GM06990 (cell line): ENCODE measurements around the gene PLCL1.

Experiments
- DNase-seq: peaks from one replicate; pipeline ENCODE4 v3.0.0-alpha.2; 2011; ENCODE audit not compliant: insufficient read length; ENCODE audit errors: extremely low read depth
- H3K27me3 ChIP-seq: replicated peaks from 2 replicates; pipeline ENCODE4 v1.6.0; 2011; ENCODE audit warnings: low read length; ENCODE audit not compliant: control insufficient read depth, insufficient read depth
- H3K36me3 ChIP-seq: 2 replicates; pipeline ENCODE4 v1.5.1; 2011; ENCODE audit warnings: low read length; ENCODE audit not compliant: control insufficient read depth, insufficient read depth
- H3K4me3 ChIP-seq: replicated peaks from 2 replicates; pipeline ENCODE4 v1.5.1; 2011; ENCODE audit warnings: low read depth, mild to moderate bottlenecking, control low read depth, low read length
- TF ChIP-seq, protein P1 (sequence below): IDR thresholded peaks from 2 replicates; pipeline ENCODE4 v1.5.1; 2011; ENCODE audit warnings: low read length, control low read depth, mild to moderate bottlenecking, inconsistent platforms; ENCODE audit not compliant: insufficient read depth, poor library complexity, severe bottlenecking

The PLCL1 gene

GRCh38 chr2:197875763-197876162 is 71.4 kb downstream of the PLCL1 start:
- no peak for DNase-seq
- TF ChIP-seq, protein P1, sequence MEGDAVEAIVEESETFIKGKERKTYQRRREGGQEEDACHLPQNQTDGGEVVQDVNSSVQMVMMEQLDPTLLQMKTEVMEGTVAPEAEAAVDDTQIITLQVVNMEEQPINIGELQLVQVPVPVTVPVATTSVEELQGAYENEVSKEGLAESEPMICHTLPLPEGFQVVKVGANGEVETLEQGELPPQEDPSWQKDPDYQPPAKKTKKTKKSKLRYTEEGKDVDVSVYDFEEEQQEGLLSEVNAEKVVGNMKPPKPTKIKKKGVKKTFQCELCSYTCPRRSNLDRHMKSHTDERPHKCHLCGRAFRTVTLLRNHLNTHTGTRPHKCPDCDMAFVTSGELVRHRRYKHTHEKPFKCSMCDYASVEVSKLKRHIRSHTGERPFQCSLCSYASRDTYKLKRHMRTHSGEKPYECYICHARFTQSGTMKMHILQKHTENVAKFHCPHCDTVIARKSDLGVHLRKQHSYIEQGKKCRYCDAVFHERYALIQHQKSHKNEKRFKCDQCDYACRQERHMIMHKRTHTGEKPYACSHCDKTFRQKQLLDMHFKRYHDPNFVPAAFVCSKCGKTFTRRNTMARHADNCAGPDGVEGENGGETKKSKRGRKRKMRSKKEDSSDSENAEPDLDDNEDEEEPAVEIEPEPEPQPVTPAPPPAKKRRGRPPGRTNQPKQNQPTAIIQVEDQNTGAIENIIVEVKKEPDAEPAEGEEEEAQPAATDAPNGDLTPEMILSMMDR, result no peak
- no peaks in the 10 kb centered on the region for H3K27me3 ChIP-seq
- no peak overlapping the region for H3K4me3 ChIP-seq
- no peaks in the 10 kb centered on the region for H3K36me3 ChIP-seq

DNA sequence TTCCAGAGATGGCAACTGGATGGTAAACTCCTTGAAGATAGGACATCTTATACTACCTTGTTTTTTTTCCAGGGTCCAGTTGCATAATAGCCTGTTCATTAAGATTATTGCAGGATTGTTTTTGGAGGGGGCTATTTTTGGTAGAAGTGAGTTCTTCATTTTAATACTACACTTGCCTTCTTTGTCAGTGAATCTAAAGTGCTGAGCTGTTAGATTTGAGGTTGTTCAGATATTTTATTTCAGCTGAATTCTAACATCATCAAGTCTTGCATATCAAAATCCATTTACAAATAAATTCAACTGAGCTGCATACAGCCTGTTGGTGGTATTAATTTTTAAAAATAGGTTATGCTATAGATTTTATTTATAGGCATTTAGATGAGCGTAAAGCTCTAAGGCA is 72.1 kb downstream of the PLCL1 start:
- no peaks in the 10 kb centered on the region for H3K27me3 ChIP-seq
- TF ChIP-seq, protein P1, result no peak
- no peak for DNase-seq
- no peaks in the 10 kb centered on the region for H3K36me3 ChIP-seq
- H3K4me3 ChIP-seq, result no peak overlapping the region

GRCh38 chr2:197877038-197877437 is 72.6 kb downstream of the PLCL1 start:
- H3K27me3 ChIP-seq, result no peaks in the 10 kb centered on the region
- H3K36me3 ChIP-seq, result no peaks in the 10 kb centered on the region
- DNase-seq, result no peak
- TF ChIP-seq, protein P1, result no peak
- no peak overlapping the region for H3K4me3 ChIP-seq

GRCh38 chr2:197878792-197879191 is 74.4 kb downstream of the PLCL1 start:
- no peak overlapping the region for H3K4me3 ChIP-seq
- H3K27me3 ChIP-seq, result no peaks in the 10 kb centered on the region
- TF ChIP-seq, protein P1, result no peak
- no peak for DNase-seq
- no peaks in the 10 kb centered on the region for H3K36me3 ChIP-seq

- Histone ChIP-seq H3K4me3 (no peak overlapping the region), H3K36me3 (no peaks in the 10 kb centered on the region), H3K27me3 (no peaks in the 10 kb centered on the region)
- DNase-seq, result no peak
- TF ChIP-seq, protein P1, result no peak
Observed at GRCh38 chr2:197879812-197880408, 75.5 kb downstream of the PLCL1 start.
